LNCAP (cell line): ENCODE measurements around the gene TMEM237.

Experiments
- TF ChIP-seq, protein P1 (sequence below): fragments of 450-650 bp; IDR thresholded peaks from 2 replicates; pipeline ENCODE4 v1.5.1; 2017; ENCODE audit warnings: mild to moderate bottlenecking

Gene TMEM237

GRCh38 chr2:201621293-201621999, 21.9 kb downstream of the TMEM237 start:
- TF ChIP-seq, protein P1, sequence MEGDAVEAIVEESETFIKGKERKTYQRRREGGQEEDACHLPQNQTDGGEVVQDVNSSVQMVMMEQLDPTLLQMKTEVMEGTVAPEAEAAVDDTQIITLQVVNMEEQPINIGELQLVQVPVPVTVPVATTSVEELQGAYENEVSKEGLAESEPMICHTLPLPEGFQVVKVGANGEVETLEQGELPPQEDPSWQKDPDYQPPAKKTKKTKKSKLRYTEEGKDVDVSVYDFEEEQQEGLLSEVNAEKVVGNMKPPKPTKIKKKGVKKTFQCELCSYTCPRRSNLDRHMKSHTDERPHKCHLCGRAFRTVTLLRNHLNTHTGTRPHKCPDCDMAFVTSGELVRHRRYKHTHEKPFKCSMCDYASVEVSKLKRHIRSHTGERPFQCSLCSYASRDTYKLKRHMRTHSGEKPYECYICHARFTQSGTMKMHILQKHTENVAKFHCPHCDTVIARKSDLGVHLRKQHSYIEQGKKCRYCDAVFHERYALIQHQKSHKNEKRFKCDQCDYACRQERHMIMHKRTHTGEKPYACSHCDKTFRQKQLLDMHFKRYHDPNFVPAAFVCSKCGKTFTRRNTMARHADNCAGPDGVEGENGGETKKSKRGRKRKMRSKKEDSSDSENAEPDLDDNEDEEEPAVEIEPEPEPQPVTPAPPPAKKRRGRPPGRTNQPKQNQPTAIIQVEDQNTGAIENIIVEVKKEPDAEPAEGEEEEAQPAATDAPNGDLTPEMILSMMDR, result no peak

- TF ChIP-seq, protein P1, result no peak
Observed at GRCh38 chr2:201618744-201619662, 24.3 kb downstream of the TMEM237 start.

DNA sequence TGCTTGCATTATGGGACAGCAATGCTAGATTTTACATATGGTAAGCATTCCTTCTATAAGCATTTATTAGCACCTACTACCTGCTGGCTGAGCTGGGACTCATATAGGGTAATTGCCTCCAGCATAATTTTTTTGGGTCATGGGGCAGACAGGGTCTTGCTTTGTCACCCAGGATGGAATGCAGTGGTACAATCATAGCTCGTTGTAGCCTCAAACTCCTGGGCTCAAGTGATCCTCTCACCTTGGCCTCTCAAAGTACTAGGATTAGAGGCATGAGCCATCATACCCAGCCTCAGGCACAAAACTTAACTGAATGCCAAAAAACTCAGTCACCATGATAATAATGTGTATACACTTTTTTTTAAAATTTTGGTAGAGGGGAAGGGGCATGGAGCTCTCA, 35.3 kb downstream of the TMEM237 start:
- TF ChIP-seq, protein P1, result no peak

DNA sequence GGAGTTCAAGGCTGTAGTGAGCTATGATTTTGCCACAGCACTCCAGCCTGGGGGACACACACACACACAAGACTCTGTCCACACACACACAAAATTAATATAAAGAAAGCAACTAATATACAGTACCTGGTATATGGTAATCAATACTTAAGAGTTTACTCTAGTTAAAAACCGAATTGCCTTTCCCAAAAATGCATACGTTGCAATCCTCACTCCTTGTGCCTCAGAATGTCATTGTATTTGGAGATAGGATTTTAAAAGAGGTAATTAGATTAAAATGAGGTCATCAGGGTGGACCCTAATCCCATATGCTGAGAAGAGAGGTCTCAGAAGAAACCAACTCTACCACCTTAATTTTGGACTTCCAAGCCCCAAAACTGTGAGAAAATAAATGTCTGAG, 35.7 kb downstream of the TMEM237 start:
- TF ChIP-seq, protein P1, result no peak

DNA sequence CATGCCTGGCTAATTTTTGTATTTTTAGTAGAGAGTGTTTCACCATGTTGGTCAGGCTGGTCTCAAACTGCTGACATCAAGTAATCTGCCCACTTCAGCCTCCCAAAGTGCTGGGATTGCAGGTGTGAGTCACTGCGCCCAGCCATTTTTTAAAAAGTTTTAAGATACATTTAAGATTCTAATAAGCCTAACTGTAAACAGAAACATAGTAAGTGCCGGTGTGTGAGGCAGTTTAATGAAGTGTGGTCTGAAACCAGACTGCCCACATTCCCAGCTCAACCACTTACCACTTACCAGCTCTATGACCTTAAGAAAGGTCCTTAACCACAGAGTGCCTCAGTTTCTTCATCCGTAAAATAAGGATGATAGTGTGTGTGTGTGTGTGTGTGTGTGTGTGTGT, 42.4 kb downstream of the TMEM237 start:
- TF ChIP-seq, protein P1, result no peak

DNA sequence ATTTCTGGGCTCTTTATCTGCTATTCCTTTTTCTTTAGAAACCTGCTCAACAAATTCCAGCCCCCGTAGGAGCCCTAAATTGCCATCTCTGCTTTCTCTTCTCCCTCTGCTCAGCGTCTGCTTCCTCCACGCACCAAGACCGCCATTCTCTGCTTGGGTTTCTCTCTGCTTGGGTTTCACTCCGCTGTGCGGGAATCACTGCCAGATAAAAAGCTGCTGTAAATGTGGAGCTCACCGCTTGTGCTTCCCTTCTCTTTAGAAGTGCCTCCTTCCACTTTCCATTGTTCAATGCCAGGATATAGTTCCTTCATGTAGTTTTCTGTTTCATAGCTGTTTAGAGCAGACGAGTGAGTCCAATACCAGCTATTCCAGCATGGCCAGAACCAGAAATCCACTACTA, 45.9 kb downstream of the TMEM237 start:
- TF ChIP-seq, protein P1, result no peak

- TF ChIP-seq, protein P1, result no peak
Observed at GRCh38 chr2:201580486-201580885, 62.8 kb downstream of the TMEM237 start.
